ENCODE results near the gene AGBL1. TPM values are rescaled to one million over a fixed set of nuclear protein-coding genes. Genes with fewer than 3 reads are reported as not detected.

Gene AGBL1
- polyA plus RNA-seq, 4 donors, result 0.06 to 0.13 (median 0.09) TPM

- no peak for DNase-seq (ENCODE audit: low read depth in 4 of 4, low spot score in 2 of 4)
Measured at GRCh38 chr15:86623236-86623635, 543.6 kb downstream of the AGBL1 start.

GRCh38 chr15:86624261-86625036 lies 544.8 kb downstream of the AGBL1 start:
- DNase-seq (ENCODE audit: low read depth in 4 of 4, low spot score in 2 of 4), result peak; percentile 19 to 41 (median 22)

GRCh38 chr15:86629409-86630356 lies 550.0 kb downstream of the AGBL1 start:
- no peak for DNase-seq (ENCODE audit: low read depth in 4 of 4, low spot score in 2 of 4)

GRCh38 chr15:86630946-86631345 lies 551.3 kb downstream of the AGBL1 start:
- no peak for DNase-seq (ENCODE audit: low read depth in 4 of 4, low spot score in 2 of 4)

- no peak for DNase-seq (ENCODE audit: low read depth in 4 of 4, low spot score in 2 of 4)
Measured at GRCh38 chr15:86634146-86634545, 554.5 kb downstream of the AGBL1 start.

- DNase-seq (ENCODE audit: low read depth in 4 of 4, low spot score in 2 of 4), result no peak
Measured at GRCh38 chr15:86634992-86635638, 555.4 kb downstream of the AGBL1 start.

GRCh38 chr15:86644339-86644738 lies 564.7 kb downstream of the AGBL1 start:
- no peak for DNase-seq (ENCODE audit: low read depth in 4 of 4, low spot score in 2 of 4)

GRCh38 chr15:86645925-86646500 lies 566.3 kb downstream of the AGBL1 start:
- DNase-seq (ENCODE audit: low read depth in 4 of 4, low spot score in 2 of 4), result no peak

GRCh38 chr15:86647810-86648440 lies 568.3 kb downstream of the AGBL1 start:
- DNase-seq (ENCODE audit: low read depth in 4 of 4, low spot score in 2 of 4), result no peak

GRCh38 chr15:86649277-86649676 lies 569.6 kb downstream of the AGBL1 start:
- no peak for DNase-seq (ENCODE audit: low read depth in 4 of 4, low spot score in 2 of 4)

GRCh38 chr15:86650094-86650493 lies 570.4 kb downstream of the AGBL1 start:
- no peak for DNase-seq (ENCODE audit: low read depth in 4 of 4, low spot score in 2 of 4)

GRCh38 chr15:86653344-86654197 lies 573.9 kb downstream of the AGBL1 start:
- no peak for DNase-seq (ENCODE audit: low read depth in 4 of 4, low spot score in 2 of 4)

GRCh38 chr15:86654501-86654900 lies 574.8 kb downstream of the AGBL1 start:
- DNase-seq (ENCODE audit: low read depth in 4 of 4, low spot score in 2 of 4), result no peak

GRCh38 chr15:86657305-86657704 lies 577.6 kb downstream of the AGBL1 start:
- DNase-seq (ENCODE audit: low read depth in 4 of 4, low spot score in 2 of 4), result no peak

- no peak for DNase-seq (ENCODE audit: low read depth in 4 of 4, low spot score in 2 of 4)
Measured at GRCh38 chr15:86659724-86660411, 580.2 kb downstream of the AGBL1 start.

GRCh38 chr15:86661580-86661979 lies 581.9 kb downstream of the AGBL1 start:
- no peak for DNase-seq (ENCODE audit: low read depth in 4 of 4, low spot score in 2 of 4)

GRCh38 chr15:86663304-86663703 lies 583.6 kb downstream of the AGBL1 start:
- no peak for DNase-seq (ENCODE audit: low read depth in 4 of 4, low spot score in 2 of 4)

GRCh38 chr15:86663979-86664378 lies 584.3 kb downstream of the AGBL1 start:
- DNase-seq (ENCODE audit: low read depth in 4 of 4, low spot score in 2 of 4), result no peak

GRCh38 chr15:86664581-86664980 lies 584.9 kb downstream of the AGBL1 start:
- no peak for DNase-seq (ENCODE audit: low read depth in 4 of 4, low spot score in 2 of 4)

All from left renal cortex interstitium (tissue), 4 donors.